Ishikawa (cell line): ENCODE data around the gene SLC41A2.

Experiments used
- CEBPB ChIP-seq: IDR thresholded peaks from 2 replicates; pipeline ENCODE4 v1.6.1; 2012
- CREB1 ChIP-seq: IDR thresholded peaks from 2 replicates; pipeline ENCODE4 v1.6.1; 2012; ENCODE audit warnings: low read depth
- EGR1 ChIP-seq: IDR thresholded peaks from 2 replicates; pipeline ENCODE4 v1.6.1; 2012
- EP300 ChIP-seq: IDR thresholded peaks from 2 replicates; pipeline ENCODE4 v1.6.1; 2012; ENCODE audit warnings: borderline replicate concordance
- FOXM1 ChIP-seq: IDR thresholded peaks from 2 replicates; pipeline ENCODE4 v1.6.1; 2012; ENCODE audit warnings: low read depth, borderline replicate concordance
- MAX ChIP-seq: IDR thresholded peaks from 2 replicates; pipeline ENCODE4 v1.6.1; 2012
- NFIC ChIP-seq: IDR thresholded peaks from 2 replicates; pipeline ENCODE4 v1.6.1; 2012
- RAD21 ChIP-seq: IDR thresholded peaks from 2 replicates; pipeline ENCODE4 v1.6.1; 2012; ENCODE audit warnings: low read depth
- REST ChIP-seq: IDR thresholded peaks from 2 replicates; pipeline ENCODE4 v1.6.1; 2012; ENCODE audit warnings: low read depth, mild to moderate bottlenecking
- TAF1 ChIP-seq: IDR thresholded peaks from 2 replicates; pipeline ENCODE4 v1.6.1; 2012; ENCODE audit warnings: low read depth, mild to moderate bottlenecking
- TCF12 ChIP-seq: IDR thresholded peaks from 2 replicates; pipeline ENCODE4 v1.6.1; 2012; ENCODE audit warnings: low read depth
- TEAD4 ChIP-seq: IDR thresholded peaks from 2 replicates; pipeline ENCODE4 v1.6.1; 2012
- USF1 ChIP-seq: IDR thresholded peaks from 2 replicates; pipeline ENCODE4 v1.6.1; 2012
- YY1 ChIP-seq: IDR thresholded peaks from 2 replicates; pipeline ENCODE4 v1.6.1; 2012; ENCODE audit warnings: low read depth
- ZBTB7A ChIP-seq: IDR thresholded peaks from 2 replicates; pipeline ENCODE4 v1.6.1; 2012; ENCODE audit warnings: low read depth

Gene SLC41A2

GRCh38 chr12:104964856-104965205, 6.7 kb upstream of the SLC41A2 start:
- TF ChIP-seq USF1 (no peak), EGR1 (no peak), ZBTB7A (no peak), MAX (no peak), TAF1 (no peak), YY1 (no peak), TCF12 (no peak), REST (no peak), RAD21 (no peak), EP300 (no peak), CREB1 (no peak), CEBPB (no peak), TEAD4 (no peak), FOXM1 (no peak), NFIC (no peak)

DNA sequence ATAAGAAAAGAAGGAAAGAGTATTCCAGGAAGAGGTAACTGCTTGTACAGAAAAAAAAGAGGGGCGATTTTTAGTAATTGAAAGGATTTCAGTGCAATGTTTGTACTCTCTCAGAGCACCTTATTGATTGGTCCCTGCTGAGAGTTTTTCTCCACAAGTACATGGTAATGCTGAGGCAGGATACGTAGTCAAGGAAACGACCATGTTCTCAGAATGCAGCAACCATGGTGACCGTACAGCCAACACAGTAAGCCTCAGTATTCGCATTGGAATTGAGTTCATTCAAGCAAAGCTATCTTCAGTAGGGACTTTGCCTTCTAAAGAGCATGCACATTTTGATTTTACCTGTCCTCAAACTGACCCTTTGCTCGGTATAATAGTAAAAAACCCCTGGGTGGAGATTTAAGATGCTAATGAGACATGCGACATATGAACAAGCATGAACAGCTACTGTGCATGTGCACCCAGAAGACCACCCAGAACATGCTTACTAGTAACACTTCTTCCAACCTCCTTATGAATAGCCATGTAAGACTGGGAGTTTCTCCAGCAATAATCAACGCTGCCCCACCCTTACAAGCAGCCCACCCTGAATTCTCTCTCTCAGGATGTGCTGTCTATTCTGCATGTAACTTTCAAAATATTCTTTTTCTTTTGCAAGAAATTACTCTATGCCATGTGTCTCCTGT, 6.2 kb upstream of the SLC41A2 start:
- TF ChIP-seq EP300 (no peak), FOXM1 (no peak), TEAD4 (no peak), MAX (no peak), NFIC (no peak), USF1 (no peak), RAD21 (no peak), CREB1 (no peak), TAF1 (no peak), TCF12 (no peak), REST (no peak), ZBTB7A (no peak), EGR1 (no peak), YY1 (no peak), CEBPB (no peak)

GRCh38 chr12:104963757-104964156, 5.7 kb upstream of the SLC41A2 start:
- TF ChIP-seq TEAD4 (no peak), YY1 (no peak), RAD21 (no peak), EGR1 (no peak)

DNA sequence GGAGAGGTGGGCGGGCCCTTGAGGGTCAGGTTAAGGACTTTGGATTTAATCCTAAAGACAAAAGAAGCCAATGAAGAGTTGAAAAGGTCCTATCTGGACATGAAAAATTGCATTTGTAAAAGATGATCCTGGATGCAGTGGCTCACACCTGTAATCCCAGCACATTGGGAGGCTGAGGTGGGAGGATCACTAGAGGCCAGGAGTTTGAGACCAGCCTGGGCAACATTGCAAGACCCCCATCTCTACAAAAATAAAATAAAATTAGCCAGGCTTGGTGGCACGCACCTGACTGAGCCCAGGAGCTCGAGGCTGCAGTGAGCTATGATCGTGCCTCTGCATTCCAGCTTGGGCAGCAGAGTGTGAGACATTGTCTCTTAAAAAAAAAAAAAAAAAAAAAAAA, 2.4 kb upstream of the SLC41A2 start:
- TF ChIP-seq TEAD4 (no peak), TCF12 (no peak), YY1 (no peak), CEBPB (no peak), MAX (no peak), USF1 (no peak), EGR1 (no peak), EP300 (no peak), CREB1 (no peak), NFIC (no peak), REST (no peak)
